HCT116 (cell line): ENCODE data around the gene CECR2. TPM values are rescaled to one million over a fixed set of nuclear protein-coding genes. Genes with fewer than 3 reads are reported as not detected.

Source experiments
- ATAC-seq: fragments of 200-7000 bp; cut with Tn5 transposase; 2 replicates; pipeline ENCODE4 v1.9.1; 2020; ENCODE audit warnings: mild to moderate bottlenecking, moderate library complexity
- BruUV-seq: library from RNA; stranded (reverse); fragments of 400-500 nt; replicated peaks from 2 replicates; lab custom pipeline; 2021; lab: Mats Ljungman, UMichigan
- CTCF ChIA-PET: fragments of 300-600 bp; sonication (Branson Sonifier 250); formaldehyde crosslinking; loops from one replicate; lab custom pipeline; 2021; ENCODE audit warnings: antibody characterized with exemption; lab: Charles Lee
- POLR2A ChIA-PET: fragments of 300-600, 350-600 bp; sonication (Branson Sonifier 250); formaldehyde crosslinking; loops from one replicate; lab custom pipeline; 2021; ENCODE audit warnings: antibody characterized with exemption; lab: Charles Lee
- RAD21 ChIA-PET, 2 experiments: fragments of 300-600 bp; sonication (Branson Sonifier 250); formaldehyde crosslinking; loops; one replicate each; lab custom pipeline; 2023; ENCODE audit warnings: low total read pairs in 2 of 2; ENCODE audit not compliant: uncharacterized antibody in 2 of 2, unreplicated experiment in 2 of 2, low non-redundant PET in 1 of 2; lab: Charles Lee
- DNase-seq: peaks from one replicate; pipeline ENCODE4 v3.0.0-alpha.2; 2010; ENCODE audit warnings: low read depth, low spot score
- H2AFZ ChIP-seq: fragments of 200-600 bp; shearing (Covaris generic), sonication (generic); 2 replicates; pipeline ENCODE4 v1.6.1; 2017; ENCODE audit warnings: low read depth, mixed run types, mixed read lengths, antibody characterized with exemption, low read length; ENCODE audit not compliant: poor library complexity, severe bottlenecking
- H3K27ac ChIP-seq: 2 replicates; pipeline ENCODE4 v1.5.1; 2012; ENCODE audit warnings: low read depth, low read length
- H3K27me3 ChIP-seq: fragments of 200-600 bp; sonication (generic); 2 replicates; pipeline ENCODE4 v1.6.1; 2016; ENCODE audit warnings: mixed run types, low read length, mixed read lengths; ENCODE audit not compliant: insufficient read depth
- H3K36me3 ChIP-seq, 2 experiments: fragments of 200-500 bp in 1 of 2; fragments of 200-600 bp in 1 of 2; sonication (Bioruptor generic) in 1 of 2; sonication (generic) in 1 of 2; 2 replicates each; pipeline versions ENCODE4 v1.5.1 to v1.6.1; 2014 to 2016; ENCODE audit warnings: low read length in 2 of 2, inconsistent platforms in 1 of 2, mixed read lengths in 1 of 2, mixed run types in 1 of 2; ENCODE audit not compliant: insufficient read depth in 2 of 2, control insufficient read depth in 1 of 2
- H3K4me1 ChIP-seq, 2 experiments: fragments of 200-600 bp in 1 of 2; sonication (generic) in 1 of 2; 2 replicates each; pipeline versions ENCODE4 v1.5.1 to v1.6.1; 2012 to 2017; ENCODE audit warnings: low read length in 2 of 2, inconsistent platforms in 1 of 2, mild to moderate bottlenecking in 1 of 2, mixed read lengths in 1 of 2, mixed run types in 1 of 2, moderate library complexity in 1 of 2; ENCODE audit not compliant: insufficient read depth in 2 of 2, control insufficient read depth in 1 of 2
- H3K4me2 ChIP-seq: fragments of 200-600 bp; sonication (generic); 2 replicates; pipeline ENCODE4 v1.6.1; 2017; ENCODE audit warnings: mixed run types, low read length, mixed read lengths
- H3K4me3 ChIP-seq, 2 experiments: fragments of 200-600 bp in 1 of 2; sonication (generic) in 1 of 2; replicated peaks in 1 of 2; 2 replicates each; pipeline ENCODE4 v1.5.1; 2011 to 2016; ENCODE audit warnings: low read length in 2 of 2, control low read depth in 1 of 2, low read depth in 1 of 2, mild to moderate bottlenecking in 1 of 2, mixed read lengths in 1 of 2, mixed run types in 1 of 2
- H3K79me2 ChIP-seq: fragments of 200-600 bp; sonication (generic); 2 replicates; pipeline ENCODE4 v1.6.1; 2017; ENCODE audit warnings: mild to moderate bottlenecking, mixed run types, low read length, moderate library complexity, mixed read lengths; ENCODE audit not compliant: insufficient read depth
- H3K9ac ChIP-seq: fragments of 200-600 bp; sonication (generic); 2 replicates; pipeline ENCODE4 v1.6.1; 2016; ENCODE audit warnings: low read length, mixed read lengths
- H3K9me2 ChIP-seq: fragments of 200-600 bp; sonication (generic), shearing (Covaris generic); 2 replicates; pipeline ENCODE4 v1.6.1; 2017; ENCODE audit warnings: mixed run types, mild to moderate bottlenecking, moderate library complexity; ENCODE audit not compliant: insufficient read depth
- H3K9me3 ChIP-seq, 2 experiments: fragments of 200-500 bp in 1 of 2; fragments of 200-600 bp in 1 of 2; sonication (Bioruptor generic) in 1 of 2; sonication (generic) in 1 of 2; 2 replicates each; pipeline ENCODE4 v1.6.1; 2014 to 2017; ENCODE audit warnings: low read length in 2 of 2, mixed read lengths in 2 of 2, inconsistent platforms in 1 of 2, low read depth in 1 of 2, mild to moderate bottlenecking in 1 of 2, mixed run types in 1 of 2, moderate library complexity in 1 of 2; ENCODE audit not compliant: control insufficient read depth in 1 of 2, insufficient read depth in 1 of 2
- H4K20me1 ChIP-seq: fragments of 200-600 bp; sonication (generic), shearing (Covaris generic); 2 replicates; pipeline ENCODE4 v1.6.1; 2017; ENCODE audit warnings: mixed run types, mild to moderate bottlenecking, moderate library complexity; ENCODE audit not compliant: insufficient read depth
- CBX3 ChIP-seq: IDR thresholded peaks from 2 replicates; pipeline ENCODE4 v1.6.1; 2012; ENCODE audit warnings: low read depth
- EGR1 ChIP-seq: IDR thresholded peaks from 2 replicates; pipeline ENCODE4 v1.6.1; 2012; ENCODE audit warnings: low read depth
- EZH2 ChIP-seq: fragments of 200-600 bp; sonication (generic); IDR thresholded peaks from 2 replicates; pipeline ENCODE4 v1.6.1; 2017; ENCODE audit warnings: antibody characterized with exemption, mixed run types
- EZH2phosphoT487 ChIP-seq: fragments of 200-600 bp; IDR thresholded peaks from 2 replicates; pipeline ENCODE4 v1.6.1; 2018; ENCODE audit warnings: antibody characterized with exemption, borderline replicate concordance
- FOSL1 ChIP-seq: IDR thresholded peaks from 2 replicates; pipeline ENCODE4 v1.6.1; 2012; ENCODE audit warnings: low read depth
- JUND ChIP-seq: IDR thresholded peaks from 2 replicates; pipeline ENCODE4 v1.6.1; 2012
- POLR2A ChIP-seq: IDR thresholded peaks from 2 replicates; pipeline ENCODE4 v1.7.0; 2011; ENCODE audit warnings: borderline replicate concordance; ENCODE audit not compliant: insufficient read depth, insufficient read length; ENCODE audit errors: extremely low read depth
- POLR2AphosphoS5 ChIP-seq: IDR thresholded peaks from 2 replicates; pipeline ENCODE4 v1.6.1; 2011; ENCODE audit warnings: mild to moderate bottlenecking, low read depth, low read length, moderate library complexity
- RAD21 ChIP-seq: IDR thresholded peaks from 2 replicates; pipeline ENCODE4 v1.6.1; 2012; ENCODE audit warnings: low read depth, mild to moderate bottlenecking
- SIN3A ChIP-seq: IDR thresholded peaks from 2 replicates; pipeline ENCODE4 v1.6.1; 2012; ENCODE audit warnings: low read depth
- SRF ChIP-seq: IDR thresholded peaks from 2 replicates; pipeline ENCODE4 v1.6.1; 2012; ENCODE audit warnings: low read depth
- TCF7L2 ChIP-seq: IDR thresholded peaks from 2 replicates; pipeline ENCODE4 v1.7.0; 2011; ENCODE audit warnings: borderline replicate concordance, inconsistent platforms; ENCODE audit not compliant: insufficient read depth, insufficient read length; ENCODE audit errors: extremely low read depth
- ZFX ChIP-seq: fragments of 450-650 bp; IDR thresholded peaks from 2 replicates; pipeline ENCODE4 v1.6.1; 2017
- ZNF274 ChIP-seq: fragments of 200-500 bp; sonication (Bioruptor generic); IDR thresholded peaks from 2 replicates; pipeline ENCODE4 v1.6.1; 2014; ENCODE audit warnings: mild to moderate bottlenecking, low read depth, low read length, inconsistent platforms
- intact Hi-C: fragments of 100-400 bp; cut with micrococcal nuclease; formaldehyde crosslinking; loops from 2 replicates; pipeline ENCODE4 v1.10.0; 2022
- total RNA-seq: library from RNA; stranded (reverse); gene quantifications from one replicate; pipeline ENCODE4 v1.2.1, GENCODE V29; 2021; ENCODE audit not compliant: unreplicated experiment
- TF ChIP-seq, protein P1 (sequence below): IDR thresholded peaks from 2 replicates; pipeline ENCODE4 v1.6.1; 2012; ENCODE audit warnings: low read depth
- TF ChIP-seq, protein P2 (sequence below): IDR thresholded peaks from 2 replicates; pipeline ENCODE4 v1.6.1; 2012
- TF ChIP-seq, protein P3 (sequence below): IDR thresholded peaks from 2 replicates; pipeline ENCODE4 v1.6.1; 2012

Gene CECR2
- total RNA-seq, 1 experiment from 2014 or later: 6.0 TPM

DNA sequence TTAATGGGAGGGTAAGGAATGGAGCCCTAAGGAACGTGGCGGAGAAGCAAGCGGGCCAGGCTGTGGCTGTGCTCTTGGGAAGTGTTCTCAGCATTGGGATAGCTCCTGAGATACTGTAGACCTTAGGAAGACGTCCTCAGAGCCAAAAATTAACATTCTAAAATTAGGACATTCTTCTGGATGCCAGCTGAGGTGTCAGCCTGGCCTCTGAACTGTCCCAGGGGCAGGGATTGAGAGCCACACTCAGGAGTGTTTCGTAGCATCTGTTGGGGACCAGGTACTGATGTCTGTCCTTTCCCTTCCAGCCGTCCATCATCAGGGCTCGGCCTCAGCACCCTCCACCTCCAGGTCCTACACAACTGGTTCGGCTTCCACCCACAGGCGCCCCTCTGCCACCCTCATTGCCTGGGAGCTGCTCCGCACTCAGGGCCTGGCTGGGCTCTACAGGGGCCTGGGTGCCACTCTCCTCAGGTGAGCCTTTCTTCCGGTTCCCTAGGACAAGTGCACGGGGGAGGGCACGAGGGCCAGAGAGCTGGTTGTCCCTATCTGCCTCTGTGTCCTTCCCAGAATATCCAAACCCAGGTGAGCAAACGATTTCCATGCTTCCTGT lies 217.7 kb downstream of the CECR2 start:
- Histone ChIP-seq H3K9ac (no peak overlapping the region), H3K9me2 (no peaks in the 10 kb centered on the region), H3K4me1 (no peaks in the 10 kb centered on the region), H3K79me2 (no peaks in the 10 kb centered on the region)
- DNase-seq (no peak), ATAC-seq (no peak)
- intact Hi-C loops: no loop called here
- CTCF ChIA-PET: interaction anchor here (1.6 kb wide), 1 partner anchor 28 kb away, joined by 3 read pairs; no protein-coding TSS in a partner anchor
- no peak for TF ChIP-seq TCF7L2
- TF ChIP-seq, all 23 proteins: peak for 0
- Histone ChIP-seq H3K4me2 (no peak overlapping the region), H3K4me3 (no peak overlapping the region), H3K27me3 (no peaks in the 10 kb centered on the region), H4K20me1 (no peaks in the 10 kb centered on the region), H3K27ac (no peak overlapping the region), H2AFZ (no peak overlapping the region), H3K9me3 (no peaks in the 10 kb centered on the region), H3K36me3 (peaks cover 5 to 6% of the 10 kb centered on the region in 2 experiments; a peak in 3 of 4 replicates)
- ChIA-PET RAD21 (no interaction called here), POLR2A (interaction anchor here (0.8 kb wide), 1 partner anchor 11 kb away, joined by 3 read pairs; no protein-coding TSS in a partner anchor)
- no TSS peak for BruUV-seq

DNA sequence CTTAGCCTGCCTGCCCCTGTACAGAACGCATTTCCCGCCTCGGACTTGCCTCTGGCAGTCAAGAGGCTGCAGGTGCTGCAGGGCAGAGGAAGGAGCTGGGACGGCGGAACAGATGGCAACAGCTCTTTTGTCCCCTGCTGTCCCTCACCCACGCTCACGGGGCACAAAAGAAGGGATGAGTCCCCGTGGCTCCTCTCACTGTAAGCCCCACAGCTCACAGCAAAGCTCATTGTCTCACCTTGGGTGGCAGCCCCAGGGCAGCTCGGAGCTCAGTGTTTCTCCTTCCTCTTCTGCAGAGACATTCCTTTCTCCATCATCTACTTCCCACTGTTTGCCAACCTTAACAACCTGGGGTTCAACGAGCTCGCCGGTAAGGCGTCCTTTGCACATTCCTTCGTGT lies 218.4 kb downstream of the CECR2 start:
- RAD21 ChIA-PET: no interaction called here
- Histone ChIP-seq H3K27ac (no peak overlapping the region), H3K27me3 (no peaks in the 10 kb centered on the region), H3K79me2 (no peaks in the 10 kb centered on the region), H3K9me3 (no peaks in the 10 kb centered on the region), H3K4me3 (no peak overlapping the region), H2AFZ (no peak overlapping the region), H3K9me2 (no peaks in the 10 kb centered on the region), H3K36me3 (peaks cover 5 to 11% of the 10 kb centered on the region in 2 experiments; a peak in 3 of 4 replicates), H3K9ac (no peak overlapping the region), H4K20me1 (no peaks in the 10 kb centered on the region), H3K4me1 (no peaks in the 10 kb centered on the region), H3K4me2 (no peak overlapping the region)
- CTCF ChIA-PET: interaction anchor here (1.6 kb wide), 1 partner anchor 29 kb away, joined by 3 read pairs; no protein-coding TSS in a partner anchor
- no TSS peak for BruUV-seq
- TF ChIP-seq ZNF274 (no peak), EZH2phosphoT487 (no peak), POLR2AphosphoS5 (no peak), ZFX (no peak), TCF7L2 (no peak), EGR1 (no peak), SIN3A (no peak), JUND (no peak), CBX3 (no peak), POLR2A (no peak), FOSL1 (no peak), RAD21 (no peak), EZH2 (no peak), SRF (no peak)
- TF ChIP-seq, protein P1, sequence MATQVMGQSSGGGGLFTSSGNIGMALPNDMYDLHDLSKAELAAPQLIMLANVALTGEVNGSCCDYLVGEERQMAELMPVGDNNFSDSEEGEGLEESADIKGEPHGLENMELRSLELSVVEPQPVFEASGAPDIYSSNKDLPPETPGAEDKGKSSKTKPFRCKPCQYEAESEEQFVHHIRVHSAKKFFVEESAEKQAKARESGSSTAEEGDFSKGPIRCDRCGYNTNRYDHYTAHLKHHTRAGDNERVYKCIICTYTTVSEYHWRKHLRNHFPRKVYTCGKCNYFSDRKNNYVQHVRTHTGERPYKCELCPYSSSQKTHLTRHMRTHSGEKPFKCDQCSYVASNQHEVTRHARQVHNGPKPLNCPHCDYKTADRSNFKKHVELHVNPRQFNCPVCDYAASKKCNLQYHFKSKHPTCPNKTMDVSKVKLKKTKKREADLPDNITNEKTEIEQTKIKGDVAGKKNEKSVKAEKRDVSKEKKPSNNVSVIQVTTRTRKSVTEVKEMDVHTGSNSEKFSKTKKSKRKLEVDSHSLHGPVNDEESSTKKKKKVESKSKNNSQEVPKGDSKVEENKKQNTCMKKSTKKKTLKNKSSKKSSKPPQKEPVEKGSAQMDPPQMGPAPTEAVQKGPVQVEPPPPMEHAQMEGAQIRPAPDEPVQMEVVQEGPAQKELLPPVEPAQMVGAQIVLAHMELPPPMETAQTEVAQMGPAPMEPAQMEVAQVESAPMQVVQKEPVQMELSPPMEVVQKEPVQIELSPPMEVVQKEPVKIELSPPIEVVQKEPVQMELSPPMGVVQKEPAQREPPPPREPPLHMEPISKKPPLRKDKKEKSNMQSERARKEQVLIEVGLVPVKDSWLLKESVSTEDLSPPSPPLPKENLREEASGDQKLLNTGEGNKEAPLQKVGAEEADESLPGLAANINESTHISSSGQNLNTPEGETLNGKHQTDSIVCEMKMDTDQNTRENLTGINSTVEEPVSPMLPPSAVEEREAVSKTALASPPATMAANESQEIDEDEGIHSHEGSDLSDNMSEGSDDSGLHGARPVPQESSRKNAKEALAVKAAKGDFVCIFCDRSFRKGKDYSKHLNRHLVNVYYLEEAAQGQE: no peak
- TF ChIP-seq, protein P2, sequence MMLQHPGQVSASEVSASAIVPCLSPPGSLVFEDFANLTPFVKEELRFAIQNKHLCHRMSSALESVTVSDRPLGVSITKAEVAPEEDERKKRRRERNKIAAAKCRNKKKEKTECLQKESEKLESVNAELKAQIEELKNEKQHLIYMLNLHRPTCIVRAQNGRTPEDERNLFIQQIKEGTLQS: no peak
- TF ChIP-seq, protein P3, sequence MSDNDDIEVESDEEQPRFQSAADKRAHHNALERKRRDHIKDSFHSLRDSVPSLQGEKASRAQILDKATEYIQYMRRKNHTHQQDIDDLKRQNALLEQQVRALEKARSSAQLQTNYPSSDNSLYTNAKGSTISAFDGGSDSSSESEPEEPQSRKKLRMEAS: no peak
- POLR2A ChIA-PET: no interaction called here
- intact Hi-C loops: no loop called here
- no peak for DNase-seq
- ATAC-seq: no peak
